Adrenal gland (tissue), 12 donors: ENCODE data around the gene RAB40A. TPM values are rescaled to one million over a fixed set of nuclear protein-coding genes. Genes with fewer than 3 reads are reported as not detected.
"Not testable (repeated sequence)": the region's sequence is repeated elsewhere in the genome, so short reads cannot be mapped to it uniquely, and the experiment has no call there.

ENCODE experiments used
- DNase-seq, 7 donors: peaks; one replicate each; pipeline ENCODE4 v3.0.0-alpha.2; 2019 to 2020
- H3K27ac ChIP-seq, 5 donors: fragments of 200-600 bp; sonication (generic) in 4 of 5; 1 replicate in 3 of 5; 2 replicates in 2 of 5; pipeline versions ENCODE4 v1.5.1 to v1.8.0; 2016 to 2020; ENCODE audit warnings: mild to moderate bottlenecking in 1 of 5
- H3K27me3 ChIP-seq: fragments of 200-600 bp; 2 replicates; pipeline ENCODE4 v1.8.0; 2021
- H3K36me3 ChIP-seq, 2 donors: fragments of 200-600 bp; replicated peaks in 1 of 2; 1 replicate in 1 of 2; 2 replicates in 1 of 2; pipeline versions ENCODE4 v1.5.1 to v1.8.0; 2018 to 2022
- H3K4me1 ChIP-seq, 2 donors: fragments of 200-600 bp; replicated peaks in 1 of 2; 1 replicate in 1 of 2; 2 replicates in 1 of 2; pipeline versions ENCODE4 v1.5.1 to v1.8.0; 2018 to 2021
- H3K4me3 ChIP-seq, 4 donors: fragments of 200-600 bp; sonication (generic) in 3 of 4; one replicate each; pipeline ENCODE4 v1.5.1; 2016 to 2018
- H3K9me3 ChIP-seq, 3 donors: fragments of 200-600 bp; sonication (generic) in 1 of 3; replicated peaks in 1 of 3; 1 replicate in 2 of 3; 2 replicates in 1 of 3; pipeline versions ENCODE4 v1.5.1 to v1.8.0; 2016 to 2021
- CTCF ChIP-seq, 6 experiments: fragments of 450-650 bp in 4 of 6; fragments of 200-600 bp in 2 of 6; sonication (generic) in 1 of 6; IDR thresholded peaks; 1 replicate in 5 of 6; 2 replicates in 1 of 6; pipeline versions ENCODE4 v1.5.1 to v1.8.0; 2016 to 2021; ENCODE audit warnings: antibody characterized with exemption in 6 of 6, mild to moderate bottlenecking in 2 of 6, moderate library complexity in 1 of 6
- POLR2A ChIP-seq, 2 donors: fragments of 450-650 bp; IDR thresholded peaks; one replicate each; pipeline ENCODE4 v1.6.1; 2017; ENCODE audit warnings: antibody characterized with exemption in 2 of 2, mild to moderate bottlenecking in 2 of 2, moderate library complexity in 1 of 2
- WGBS, 4 donors: extraction: QIAGEN DNeasy Blood & Tissue Kit in 2 of 4; methylation state at CpG; one replicate each; pipeline versions ENCODE4 v1.1.5 to v1.1.7; 2013 to 2017; 5-methylcytosine and 5-hydroxymethylcytosine counted together
- intact Hi-C, 2 donors: fragments of 100-400 bp; cut with DNase I; formaldehyde crosslinking; loops; one replicate each; pipeline versions ENCODE4 v1.14.1 to v1.15.0; 2022 to 2023
- polyA plus RNA-seq, 3 donors: library from polyadenylated mRNA; stranded (reverse); fragments of 200-250 nt in 2 of 3; fragments of 350-450 nt in 1 of 3; fragmentation: Illumina TruSeq in 1 of 3; extraction: RNeasy Lipid Tissue Mini Kit (QIAGEN cat#74804) in 1 of 3; gene quantifications; one replicate each; pipeline ENCODE4 v1.2.3, GENCODE V29; 2013 to 2014
- total RNA-seq, 9 donors: library from RNA; depleted of rRNA in 4 of 9; stranded (reverse); fragments of >200 nt in 4 of 9; fragments of 120-200 nt in 1 of 9; fragmentation: NEBNext Ultra II Directional in 1 of 9; extraction: Animal tissue kit (Norgen Biotek cat#: 25700) in 1 of 9; gene quantifications; one replicate each; pipeline versions ENCODE4 v1.1.0 to v1.2.4, GENCODE V29; 2013 to 2023
- donor health status: healthy with polysubstance abuse.
- donor health status: Bipolar disorder and iron deficiency.
- donor health status: DM: yes; HTN: yes; CAD: no.
- donor health status: DM: no; HTN: no; CAD: no.
- donor health status: DM: no; HTN: no; CAD: no.
- donor health status: DM: yes; HTN: yes; CAD: no.

RAB40A gene
- total and polyA plus RNA-seq, 12 donors = 0.65 to 3.4 (median 1.2) TPM

GRCh38 chrX:103480526-103480925, 38.8 kb downstream of the RAB40A start:
- Histone ChIP-seq H3K9me3 (no peaks in the 10 kb centered on the region), H3K4me3 (no peak overlapping the region), H3K27ac (no peak overlapping the region), H3K27me3 (peaks cover 4% of the 10 kb centered on the region), H3K36me3 (no peaks in the 10 kb centered on the region), H3K4me1 (no peaks in the 10 kb centered on the region)
- 47 to 72% (median 65%) methylated on average over 1 to 2 of the region's 2 CpGs; no CpG with 5 or more reads in 1 of the 4 donors for WGBS, 4 donors
- intact Hi-C loops = no loop called here
- DNase-seq = no peak
- TF ChIP-seq POLR2A (IDR thresholded peaks at IDR 0.05) (no peak), CTCF (IDR thresholded peaks at IDR 0.05) (no peak)

- no peaks in the 10 kb centered on the region for H3K36me3 ChIP-seq
- H3K9me3 ChIP-seq = no peaks in the 10 kb centered on the region
- intact Hi-C loops = no loop called here
- no peak for DNase-seq
- no peaks in the 10 kb centered on the region for H3K4me1 ChIP-seq
- no peak overlapping the region for H3K4me3 ChIP-seq
- no peak overlapping the region for H3K27ac ChIP-seq
- TF ChIP-seq POLR2A (IDR thresholded peaks at IDR 0.05) = no peak
- no peak for TF ChIP-seq CTCF (IDR thresholded peaks at IDR 0.05)
- H3K27me3 ChIP-seq = peaks cover 5% of the 10 kb centered on the region
These were observed 41.8 kb downstream of the RAB40A start for GRCh38 chrX:103477496-103477895.

GRCh38 chrX:103475381-103475780, 43.9 kb downstream of the RAB40A start:
- WGBS, 4 donors = 74 to 95% (median 88%) methylated on average over 1 of the region's 1 CpG

GRCh38 chrX:103469977-103470376, 49.3 kb downstream of the RAB40A start:
- WGBS, 4 donors = 59 to 70% (median 65%) methylated on average over 8 of the region's 8 CpGs

More at GRCh38 chrX:103475381-103475780, 43.9 kb downstream of the RAB40A start:
- Histone ChIP-seq H3K4me1 (no peaks in the 10 kb centered on the region), H3K27ac (no peak overlapping the region), H3K9me3 (no peaks in the 10 kb centered on the region), H3K4me3 (no peak overlapping the region), H3K36me3 (no peaks in the 10 kb centered on the region), H3K27me3 (peaks cover 5% of the 10 kb centered on the region)
- intact Hi-C loops = no loop called here
- DNase-seq = no peak
- no peak for TF ChIP-seq POLR2A (IDR thresholded peaks at IDR 0.05)
- TF ChIP-seq CTCF (IDR thresholded peaks at IDR 0.05) = no peak

GRCh38 chrX:103467887-103468286, 51.4 kb downstream of the RAB40A start:
- WGBS, 4 donors = 59 to 91% (median 74%) methylated on average over 2 of the region's 2 CpGs
- Histone ChIP-seq H3K9me3 (no peaks in the 10 kb centered on the region), H3K4me3 (no peak overlapping the region), H3K27me3 (no peaks in the 10 kb centered on the region), H3K27ac (no peak overlapping the region), H3K36me3 (no peaks in the 10 kb centered on the region), H3K4me1 (no peaks in the 10 kb centered on the region)
- DNase-seq = no peak
- intact Hi-C loops = loop anchor here (10.0 kb wide), 2 partner anchors 123 to 253 kb away; partner anchors contain the start of gene BEX4 (in 1 of the 2)
- TF ChIP-seq POLR2A (IDR thresholded peaks at IDR 0.05) = no peak
- TF ChIP-seq CTCF (IDR thresholded peaks at IDR 0.05) = no peak

More at GRCh38 chrX:103469977-103470376, 49.3 kb downstream of the RAB40A start:
- peak in 1 of 7 donors; percentile 12 for DNase-seq
- not testable (repeated sequence) for H3K27ac ChIP-seq, H3K9me3 ChIP-seq, H3K27me3 ChIP-seq, H3K4me3 ChIP-seq, H3K36me3 ChIP-seq, H3K4me1 ChIP-seq
- intact Hi-C loops = loop anchor here (10.0 kb wide), 2 partner anchors 125 to 255 kb away; partner anchors contain the start of gene BEX4 (in 1 of the 2)
